Ishikawa (cell line): Measurements from ENCODE around the gene DOC2B.

ENCODE experiments used
- CEBPB ChIP-seq: IDR thresholded peaks from 2 replicates; pipeline ENCODE4 v1.6.1; 2012
- CREB1 ChIP-seq: IDR thresholded peaks from 2 replicates; pipeline ENCODE4 v1.6.1; 2012; ENCODE audit warnings: low read depth
- EGR1 ChIP-seq: IDR thresholded peaks from 2 replicates; pipeline ENCODE4 v1.6.1; 2012
- EP300 ChIP-seq: IDR thresholded peaks from 2 replicates; pipeline ENCODE4 v1.6.1; 2012; ENCODE audit warnings: borderline replicate concordance
- MAX ChIP-seq: IDR thresholded peaks from 2 replicates; pipeline ENCODE4 v1.6.1; 2012
- NFIC ChIP-seq: IDR thresholded peaks from 2 replicates; pipeline ENCODE4 v1.6.1; 2012
- RAD21 ChIP-seq: IDR thresholded peaks from 2 replicates; pipeline ENCODE4 v1.6.1; 2012; ENCODE audit warnings: low read depth
- REST ChIP-seq: IDR thresholded peaks from 2 replicates; pipeline ENCODE4 v1.6.1; 2012; ENCODE audit warnings: low read depth, mild to moderate bottlenecking
- TAF1 ChIP-seq: IDR thresholded peaks from 2 replicates; pipeline ENCODE4 v1.6.1; 2012; ENCODE audit warnings: low read depth, mild to moderate bottlenecking
- TCF12 ChIP-seq: IDR thresholded peaks from 2 replicates; pipeline ENCODE4 v1.6.1; 2012; ENCODE audit warnings: low read depth
- TEAD4 ChIP-seq: IDR thresholded peaks from 2 replicates; pipeline ENCODE4 v1.6.1; 2012
- YY1 ChIP-seq: IDR thresholded peaks from 2 replicates; pipeline ENCODE4 v1.6.1; 2012; ENCODE audit warnings: low read depth
- ZBTB7A ChIP-seq: IDR thresholded peaks from 2 replicates; pipeline ENCODE4 v1.6.1; 2012; ENCODE audit warnings: low read depth

- TF ChIP-seq TCF12 (no peak), REST (no peak), CEBPB (no peak), TAF1 (no peak), MAX (no peak), ZBTB7A (no peak), NFIC (no peak), EP300 (no peak), CREB1 (no peak), YY1 (no peak), RAD21 (no peak), TEAD4 (no peak), EGR1 (no peak)
Measured at GRCh38 chr17:206941-207560, 25.6 kb upstream of the DOC2B start.
